ENCODE measurements around the gene TMED4. TPM values are rescaled to one million over a fixed set of nuclear protein-coding genes. Genes with fewer than 3 reads are reported as not detected.

Gene TMED4
- total and polyA plus RNA-seq, 4 donors: 26.9 to 97.1 (median 46.9) TPM

GRCh38 chr7:44606341-44607140 is 24.5 kb upstream of the TMED4 start, which contains the start of gene OGDH:
Gene OGDH, plus strand, starts transcription at chr7:44606627. Its CDS starts 17,717 bp downstream, at chr7:44624344.
- peaks cover 1 to 13% (median 3%) of the 10 kb centered on the region in 4 donors for H3K4me1 ChIP-seq (ENCODE audit: control insufficient read depth in 4 of 4, insufficient read depth in 4 of 4, low read length in 3 of 4)
- TF ChIP-seq REST (IDR thresholded peaks at IDR 0.05) (peak; percentile 83), ZBTB33 (IDR thresholded peaks at IDR 0.05) (peak; percentile 60), SP1 (IDR thresholded peaks at IDR 0.05) (peak; percentile 71), JUND (IDR thresholded peaks at IDR 0.05) (peak in 1 of 2 donors; percentile 15), HNF4A (conservative IDR thresholded peaks at IDR 0.05) (peak in 1 of 2 donors; percentile 11), RXRA (IDR thresholded peaks at IDR 0.05) (peak in 1 of 2 donors; percentile 50), MAX (IDR thresholded peaks at IDR 0.05) (peak; percentile 55), TAF1 (conservative IDR thresholded peaks at IDR 0.05) (peak; percentile 80), RAD21 (IDR thresholded peaks at IDR 0.05) (peak; percentile 39 to 59), YY1 (IDR thresholded peaks at IDR 0.05) (peak; percentile 83), ATF3 (IDR thresholded peaks at IDR 0.05) (peak; percentile 67), HNF4G (IDR thresholded peaks at IDR 0.05) (no peak), NR2F2 (IDR thresholded peaks at IDR 0.05) (no peak), FOXA2 (IDR thresholded peaks at IDR 0.05) (peak; percentile 31), CTCF (IDR thresholded peaks at IDR 0.05; ENCODE audit: low read depth, low read length, missing input control) (no peak), GABPA (IDR thresholded peaks at IDR 0.05 in 1 of 2, conservative IDR thresholded peaks at IDR 0.05 in 1 of 2) (peak in 1 of 2 donors; percentile 49), FOXA1 (IDR thresholded peaks at IDR 0.05) (no peak), EGR1 (IDR thresholded peaks at IDR 0.05; ENCODE audit: low read depth in 2 of 2) (no peak)
- WGBS: under 1% methylated on average over 93 of the region's 93 CpGs
- peak; percentile 98 for DNase-seq (ENCODE audit: low spot score)
- peak within 1 kb of the TSS; percentile 88 to 91 for H3K9ac ChIP-seq (ENCODE audit: low read depth in 1 of 2, low read length in 2 of 2)
- H3K36me3 ChIP-seq (ENCODE audit: control insufficient read depth in 4 of 4, insufficient read depth in 3 of 4, low read depth in 1 of 4, low read length in 3 of 4): no peaks in the 10 kb centered on the region
- peak within 1 kb of the TSS; percentile 74 to 94 (median 84) for H3K4me3 ChIP-seq (ENCODE audit: low read depth in 1 of 3, low read length in 3 of 3)
- no peaks in the 10 kb centered on the region for H3K9me3 ChIP-seq (ENCODE audit: control insufficient read depth in 4 of 4, low read length in 3 of 4)
- no peaks in the 10 kb centered on the region for H3K27me3 ChIP-seq (ENCODE audit: control insufficient read depth in 4 of 4, insufficient read depth in 4 of 4, low read length in 3 of 4)
- H3K27ac ChIP-seq (ENCODE audit: low read depth in 1 of 2, low read length in 2 of 2): peak within 1 kb of the TSS; percentile 96 to 100
